CD4-positive, alpha-beta T cell treated with Interleukin-21 for 1 hour (primary cell): ENCODE results near the gene OLFM1.

Experiments used
- DNase-seq: peaks from one replicate; pipeline ENCODE4 v3.0.0-alpha.2; 2020

The OLFM1 gene

GRCh38 chr9:135087489-135087792, at the start of gene OLFM1:
OLFM1 (plus strand) TSS chr9:135087668; CDS start chr9:135087990, 322 bp downstream.
- no peak for DNase-seq

GRCh38 chr9:135038331-135038730, 49.1 kb upstream of the OLFM1 start:
- no peak for DNase-seq

GRCh38 chr9:135038826-135039225, 48.6 kb upstream of the OLFM1 start:
- DNase-seq = no peak

- no peak for DNase-seq
Measured at GRCh38 chr9:135039266-135039870, 48.1 kb upstream of the OLFM1 start.

- DNase-seq = no peak
Measured at GRCh38 chr9:135039916-135040645, 47.4 kb upstream of the OLFM1 start.

GRCh38 chr9:135040892-135041291, 46.6 kb upstream of the OLFM1 start:
- DNase-seq = no peak

- DNase-seq = no peak
Measured at GRCh38 chr9:135043345-135043744, 44.1 kb upstream of the OLFM1 start.

- no peak for DNase-seq
Measured at GRCh38 chr9:135045264-135045927, 42.1 kb upstream of the OLFM1 start.

GRCh38 chr9:135045928-135046738, 41.3 kb upstream of the OLFM1 start:
- no peak for DNase-seq

GRCh38 chr9:135046739-135047350, 40.6 kb upstream of the OLFM1 start:
- no peak for DNase-seq

- no peak for DNase-seq
Measured at GRCh38 chr9:135047521-135047920, 39.9 kb upstream of the OLFM1 start.

- no peak for DNase-seq
Measured at GRCh38 chr9:135048046-135048757, 39.3 kb upstream of the OLFM1 start.

GRCh38 chr9:135048758-135049444, 38.6 kb upstream of the OLFM1 start:
- DNase-seq = no peak

- DNase-seq = no peak
Measured at GRCh38 chr9:135049460-135049859, 38.0 kb upstream of the OLFM1 start.

GRCh38 chr9:135050072-135050990, 37.1 kb upstream of the OLFM1 start:
- no peak for DNase-seq

GRCh38 chr9:135051316-135052038, 36.0 kb upstream of the OLFM1 start:
- no peak for DNase-seq

GRCh38 chr9:135053133-135053532, 34.3 kb upstream of the OLFM1 start:
- no peak for DNase-seq

- no peak for DNase-seq
Measured at GRCh38 chr9:135055181-135055580, 32.3 kb upstream of the OLFM1 start.

GRCh38 chr9:135056541-135056940, 30.9 kb upstream of the OLFM1 start:
- DNase-seq = no peak
